T-cell (primary cell): ENCODE results near the gene GPATCH4. TPM values are rescaled to one million over a fixed set of nuclear protein-coding genes. Genes with fewer than 3 reads are reported as not detected.
A peak's percentile ranks its signal among the peaks of the same experiment; 100 is the strongest.

Source experiments
- ATAC-seq, 4 experiments: fragments of 200-7000 bp in 3 of 4; fragments of 150-1000 bp in 1 of 4; cut with Tn5 transposase; replicated peaks in 1 of 4; 1 replicate in 3 of 4; 2 replicates in 1 of 4; pipeline ENCODE4 v1.10.0; 2021; ENCODE audit warnings: moderate library complexity in 3 of 4, mild to moderate bottlenecking in 2 of 4, moderate number of reproducible peaks in 1 of 4
- CTCF ChIA-PET, 2 donors: fragments of 300-600 bp; sonication (Branson Sonifier 250); formaldehyde crosslinking; loops; one replicate each; lab custom pipeline; 2022; ENCODE audit warnings: antibody characterized with exemption in 2 of 2; lab: Charles Lee
- POLR2A ChIA-PET, 2 donors: fragments of 300-600 bp; sonication (Branson Sonifier 250); formaldehyde crosslinking; loops; one replicate each; lab custom pipeline; 2022; ENCODE audit warnings: antibody characterized with exemption in 2 of 2; lab: Charles Lee
- DNase-seq, 35 experiments: peaks; one replicate each; pipeline versions ENCODE4 v3.0.0 to v3.0.0-alpha.2; 2013 to 2023
- H3K27ac ChIP-seq: one replicate; pipeline ENCODE4 v1.5.1; 2013; ENCODE audit warnings: low read length
- H3K27me3 ChIP-seq, 2 experiments: replicated peaks in 1 of 2; 1 replicate in 1 of 2; 2 replicates in 1 of 2; pipeline versions ENCODE4 v1.6.1 to v1.7.0; 2013; ENCODE audit warnings: low read length in 1 of 2, mixed read lengths in 1 of 2; ENCODE audit not compliant: control insufficient read depth in 2 of 2, insufficient read depth in 2 of 2; ENCODE audit errors: extremely low read depth in 1 of 2
- H3K36me3 ChIP-seq, 2 donors: 1 replicate in 1 of 2; 2 replicates in 1 of 2; pipeline versions ENCODE4 v1.6.1 to v1.7.0; 2013; ENCODE audit warnings: low read length in 1 of 2; ENCODE audit not compliant: control insufficient read depth in 2 of 2, insufficient read depth in 1 of 2; ENCODE audit errors: extremely low read depth in 1 of 2
- H3K4me1 ChIP-seq, 2 experiments: 1 replicate in 1 of 2; 2 replicates in 1 of 2; pipeline versions ENCODE4 v1.6.1 to v1.7.0; 2013; ENCODE audit warnings: low read length in 2 of 2, mixed read lengths in 1 of 2; ENCODE audit not compliant: insufficient read depth in 2 of 2, control insufficient read depth in 1 of 2; ENCODE audit errors: extremely low read depth in 1 of 2
- H3K4me3 ChIP-seq, 2 donors: 1 replicate in 1 of 2; 2 replicates in 1 of 2; pipeline versions ENCODE4 v1.5.1 to v1.7.0; 2013; ENCODE audit warnings: mild to moderate bottlenecking in 2 of 2, low read length in 1 of 2, moderate library complexity in 1 of 2; ENCODE audit not compliant: control insufficient read depth in 1 of 2; ENCODE audit errors: extremely low read depth in 1 of 2
- H3K9me3 ChIP-seq: 2 replicates; pipeline ENCODE4 v1.7.0; 2013
- H3K27ac Mint-ChIP-seq, 2 donors: one replicate each; pipeline ENCODE4 v1.8.0; 2020 to 2021; ENCODE audit warnings: mild to moderate bottlenecking in 2 of 2, mixed read lengths in 2 of 2
- H3K27me3 Mint-ChIP-seq, 2 donors: one replicate each; pipeline ENCODE4 v1.8.0; 2021 to 2022; ENCODE audit warnings: mixed read lengths in 2 of 2
- H3K36me3 Mint-ChIP-seq: one replicate; pipeline ENCODE4 v1.8.0; 2021; ENCODE audit warnings: mixed read lengths
- H3K4me1 Mint-ChIP-seq, 3 donors: one replicate each; pipeline ENCODE4 v1.8.0; 2020 to 2022; ENCODE audit warnings: mixed read lengths in 3 of 3, mild to moderate bottlenecking in 1 of 3
- H3K4me3 Mint-ChIP-seq, 3 donors: one replicate each; pipeline ENCODE4 v1.8.0; 2020 to 2022; ENCODE audit warnings: mild to moderate bottlenecking in 3 of 3, mixed read lengths in 3 of 3, moderate library complexity in 3 of 3
- H3K9me3 Mint-ChIP-seq, 3 donors: one replicate each; pipeline ENCODE4 v1.8.0; 2020 to 2022; ENCODE audit warnings: mixed read lengths in 3 of 3
- WGBS: methylation state at CpG from one replicate; pipeline ENCODE4 v1.1.5; 2013; ENCODE audit warnings: missing lambda C conversion rate; ENCODE audit not compliant: insufficient coverage; 5-methylcytosine and 5-hydroxymethylcytosine counted together
- total RNA-seq, 35 experiments: library from RNA in 6 of 35; stranded (reverse) in 6 of 35; fragments of 120-200 nt in 1 of 35; gene quantifications; one replicate each; pipeline versions ENCODE4 v1.2.1 to v1.2.4 and lab custom pipeline; 2013 to 2026

The GPATCH4 gene
- total RNA-seq, 5 donors from 2014 or later (not counting 1 experiment from before 2014, with no cell fraction given) = 34.3 to 41.6 (median 40.6) TPM

DNA sequence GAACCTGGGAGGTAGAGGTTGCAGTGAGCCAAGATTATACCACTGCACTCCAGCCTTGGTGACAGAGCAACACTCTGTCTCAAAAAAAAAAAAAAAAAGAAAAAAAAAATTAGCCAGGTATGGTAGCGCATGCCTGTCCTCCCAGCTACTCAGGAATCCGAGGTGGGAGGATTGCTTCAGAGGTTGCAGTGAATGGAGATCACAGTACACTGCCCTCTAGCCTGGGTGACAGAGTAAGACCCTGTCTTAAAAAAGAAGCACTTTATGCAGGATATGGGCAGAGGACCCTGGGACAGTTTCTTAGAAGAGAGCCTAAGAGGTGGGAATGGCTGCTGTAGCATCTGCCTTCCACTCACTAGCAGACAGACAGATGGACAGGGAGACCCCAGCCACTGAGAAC, 51.9 kb downstream of the GPATCH4 start:
- DNase-seq = peak in 1 of 35 experiments; percentile 17
- POLR2A ChIA-PET = no interaction called here
- WGBS = 100% methylated on average over 2 of the region's 2 CpGs

DNA sequence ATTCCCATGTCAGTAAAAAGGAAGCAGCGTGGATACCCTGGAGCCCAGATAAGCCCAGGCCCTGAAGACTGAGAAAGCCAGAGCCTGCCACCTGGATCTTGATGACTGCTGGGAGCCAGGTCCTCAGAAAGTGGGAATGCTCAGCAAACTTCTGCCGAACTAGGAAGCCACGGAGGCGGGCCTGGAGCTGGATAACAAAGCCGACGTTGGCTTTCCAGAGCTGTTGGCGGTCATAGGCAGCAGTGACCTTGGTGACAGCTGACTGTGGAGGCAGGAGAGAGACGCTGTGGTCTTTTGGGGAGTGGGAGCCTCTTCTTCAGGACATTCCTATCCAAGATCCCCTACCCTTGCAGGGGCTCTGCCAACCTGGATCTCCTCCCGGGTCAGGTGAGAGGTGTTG, 53.3 kb downstream of the GPATCH4 start:
- Histone ChIP-seq H3K27ac (no peak overlapping the region), H3K4me3 (no peak overlapping the region), H3K4me1 (no peaks in the 10 kb centered on the region), H3K27me3 (peaks cover 0 to 3% of the 10 kb centered on the region in 2 experiments), H3K36me3 (no peaks in the 10 kb centered on the region), H3K9me3 (no peaks in the 10 kb centered on the region)
- ChIA-PET POLR2A (no interaction called here), CTCF (no interaction called here)
- no peak overlapping the region for H3K4me3 Mint-ChIP-seq
- no peak overlapping the region for H3K27ac Mint-ChIP-seq
- peaks cover 0 to 5% (median 0%) of the 10 kb centered on the region in 3 donors for H3K4me1 Mint-ChIP-seq
- no peaks in the 10 kb centered on the region for H3K9me3 Mint-ChIP-seq
- no peak for DNase-seq
- H3K36me3 Mint-ChIP-seq = no peaks in the 10 kb centered on the region
- ATAC-seq = no peak
- H3K27me3 Mint-ChIP-seq = no peaks in the 10 kb centered on the region
- 98% methylated on average over 4 of the region's 9 CpGs for WGBS

More for the DNA sequence above, 51.9 kb downstream of the GPATCH4 start:
- Mint-ChIP-seq H3K36me3 (peaks cover 2% of the 10 kb centered on the region), H3K27me3 (no peaks in the 10 kb centered on the region), H3K9me3 (no peaks in the 10 kb centered on the region), H3K4me3 (no peak overlapping the region), H3K27ac (peak overlapping the region in 1 of 2 donors; percentile 23), H3K4me1 (peaks cover 0 to 8% (median 2%) of the 10 kb centered on the region in 3 donors)
- peaks cover 0 to 3% of the 10 kb centered on the region in 2 experiments for H3K27me3 ChIP-seq
- no peak overlapping the region for H3K27ac ChIP-seq
- ATAC-seq = no peak
- no peaks in the 10 kb centered on the region for H3K9me3 ChIP-seq
- H3K4me1 ChIP-seq = no peaks in the 10 kb centered on the region
- CTCF ChIA-PET = interaction anchor here in 1 of 2 donors (0.6 kb wide), 1 partner anchor 63 kb away, joined by 3 read pairs; no protein-coding TSS in a partner anchor
- H3K36me3 ChIP-seq = no peaks in the 10 kb centered on the region
- no peak overlapping the region for H3K4me3 ChIP-seq

DNA sequence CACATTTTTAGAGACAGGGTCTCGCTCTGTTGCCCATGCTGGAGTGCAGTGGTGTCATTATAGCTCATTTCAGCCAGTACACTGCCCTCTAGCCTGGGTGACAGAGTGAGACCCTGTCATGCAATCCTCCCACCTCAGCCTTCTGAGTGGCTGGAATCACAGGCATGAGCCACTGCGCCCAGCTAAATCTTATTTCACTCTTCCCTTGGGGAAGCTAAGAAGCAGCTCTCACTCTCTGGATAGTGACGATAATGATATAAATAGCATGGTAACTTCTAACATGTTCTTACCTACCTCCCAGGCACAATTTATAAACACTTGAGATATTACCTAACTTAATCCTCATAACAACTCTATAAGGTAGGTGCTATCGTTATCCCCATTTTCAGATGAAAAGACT, 53.8 kb downstream of the GPATCH4 start:
- POLR2A ChIA-PET = no interaction called here
- H3K9me3 ChIP-seq = no peaks in the 10 kb centered on the region
- no peaks in the 10 kb centered on the region for H3K36me3 ChIP-seq
- H3K27ac ChIP-seq = no peak overlapping the region
- Mint-ChIP-seq H3K4me3 (no peak overlapping the region), H3K36me3 (no peaks in the 10 kb centered on the region), H3K9me3 (no peaks in the 10 kb centered on the region), H3K27me3 (no peaks in the 10 kb centered on the region), H3K27ac (no peak overlapping the region), H3K4me1 (peaks cover 0 to 4% (median 0%) of the 10 kb centered on the region in 3 donors)
- ATAC-seq (no peak), DNase-seq (no peak)
- CTCF ChIA-PET = no interaction called here
- no peaks in the 10 kb centered on the region for H3K4me1 ChIP-seq
- 88% methylated on average over 1 of the region's 4 CpGs for WGBS
- H3K27me3 ChIP-seq = peaks cover 0 to 3% of the 10 kb centered on the region in 2 experiments
- H3K4me3 ChIP-seq = no peak overlapping the region

DNA sequence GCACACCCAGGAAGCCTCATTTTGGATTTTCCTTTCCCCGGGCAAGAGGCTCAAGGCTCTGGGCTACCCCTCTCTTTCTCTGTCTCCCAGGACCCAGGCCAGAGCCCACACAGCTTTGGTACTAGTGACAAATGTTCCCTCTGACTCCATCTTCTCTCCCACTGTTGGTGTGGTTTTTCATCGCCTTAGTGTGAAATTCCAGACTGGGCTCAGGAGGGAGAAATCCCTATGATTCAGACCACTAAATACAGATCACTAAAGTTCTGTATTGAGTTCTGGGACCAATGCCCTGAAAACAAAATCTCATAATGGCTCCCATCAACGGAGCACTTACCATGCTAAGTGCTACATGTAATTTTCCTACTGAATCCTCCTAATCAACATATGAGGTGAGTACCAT, 55.0 kb downstream of the GPATCH4 start:
- Mint-ChIP-seq H3K9me3 (no peaks in the 10 kb centered on the region), H3K4me3 (no peak overlapping the region), H3K27me3 (no peaks in the 10 kb centered on the region), H3K4me1 (no peaks in the 10 kb centered on the region), H3K36me3 (no peaks in the 10 kb centered on the region), H3K27ac (no peak overlapping the region)
- no CpG with 5 or more reads among the region's 3 CpGs for WGBS
- ChIA-PET POLR2A (no interaction called here), CTCF (no interaction called here)
- Histone ChIP-seq H3K4me3 (no peak overlapping the region), H3K9me3 (no peaks in the 10 kb centered on the region), H3K4me1 (no peaks in the 10 kb centered on the region), H3K27me3 (peaks cover 0 to 3% of the 10 kb centered on the region in 2 experiments), H3K27ac (no peak overlapping the region), H3K36me3 (no peaks in the 10 kb centered on the region)
- DNase-seq (no peak), ATAC-seq (no peak)

DNA sequence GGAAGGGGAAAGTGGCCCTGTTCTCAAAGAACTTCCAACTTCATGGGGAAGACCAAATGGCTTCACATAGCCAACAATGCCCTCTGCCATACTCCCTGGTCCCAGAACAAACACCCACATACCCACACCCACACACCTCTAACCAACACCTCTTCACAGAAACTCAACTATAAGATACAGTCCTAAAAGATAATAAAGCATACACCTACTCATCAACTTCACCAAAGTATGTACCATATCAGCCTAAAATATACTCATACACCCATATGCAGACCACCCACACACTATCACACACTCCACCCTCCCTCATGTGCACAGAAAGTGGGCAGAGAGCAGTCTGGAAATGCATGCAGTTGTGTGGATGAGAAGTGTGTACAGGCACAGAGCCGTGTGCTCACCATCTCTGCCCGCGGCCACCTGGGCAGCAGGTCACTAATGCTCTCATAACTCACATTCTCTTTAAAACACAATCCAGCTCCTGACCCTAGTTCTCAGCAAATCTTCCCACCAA, 56.6 kb downstream of the GPATCH4 start:
- Histone ChIP-seq H3K4me3 (no peak overlapping the region), H3K36me3 (no peaks in the 10 kb centered on the region), H3K27ac (no peak overlapping the region), H3K4me1 (no peaks in the 10 kb centered on the region), H3K27me3 (peaks cover 0 to 3% of the 10 kb centered on the region in 2 experiments), H3K9me3 (no peaks in the 10 kb centered on the region)
- WGBS = 100% methylated on average over 2 of the region's 3 CpGs
- CTCF ChIA-PET = no interaction called here
- H3K4me3 Mint-ChIP-seq = no peak overlapping the region
- H3K4me1 Mint-ChIP-seq = no peaks in the 10 kb centered on the region
- ATAC-seq = no peak
- DNase-seq = no peak
- H3K27ac Mint-ChIP-seq = no peak overlapping the region
- H3K36me3 Mint-ChIP-seq = no peaks in the 10 kb centered on the region
- H3K9me3 Mint-ChIP-seq = no peaks in the 10 kb centered on the region
- no peaks in the 10 kb centered on the region for H3K27me3 Mint-ChIP-seq
- POLR2A ChIA-PET = no interaction called here

Other genes with a start within 250 kb of the GPATCH4 start
- under 1 TPM in 1 of 5 donors, not detected in 4; 0.35 TPM for gene RHBG, start 232.3 kb downstream of the GPATCH4 start, total RNA-seq
- 100 to 1,000 TPM in 2 of 5 donors, 10 to 100 TPM in 3; 60.7 to 133 (median 79.3) TPM for gene MEF2D, start 100.7 kb downstream of the GPATCH4 start, total RNA-seq
- gene IQGAP3, start 28.9 kb downstream of the GPATCH4 start, total RNA-seq = under 1 TPM in 4 of 5 donors, not detected in 1; 0.13 to 0.19 (median 0.18) TPM
- 10 to 100 TPM in 4 of 5 donors, 1 to 10 TPM in 1; 9.9 to 43.6 (median 16.4) TPM for gene TTC24, start 21.8 kb downstream of the GPATCH4 start, total RNA-seq
- 10 to 100 TPM; 32.4 to 47.7 (median 41.7) TPM for gene NAXE, start 9.7 kb downstream of the GPATCH4 start, total RNA-seq
- under 1 TPM in 1 of 5 donors, not detected in 4; 0.33 TPM for gene HAPLN2, start 17.9 kb upstream of the GPATCH4 start, total RNA-seq
- not detected for gene BCAN, start 40.6 kb upstream of the GPATCH4 start, total RNA-seq
- gene NES, start 75.9 kb upstream of the GPATCH4 start, total RNA-seq = under 1 TPM in 3 of 5 donors, not detected in 2; 0.10 to 0.35 (median 0.25) TPM
- 1 to 10 TPM in 4 of 5 donors, under 1 TPM in 1; 0.76 to 3.6 (median 1.6) TPM for gene CRABP2, start 104.1 kb upstream of the GPATCH4 start, total RNA-seq
- gene METTL25B, start 127.0 kb upstream of the GPATCH4 start, total RNA-seq = 10 to 100 TPM; 13.0 to 36.1 (median 32.3) TPM
- gene ISG20L2, start 127.3 kb upstream of the GPATCH4 start, total RNA-seq = 10 to 100 TPM; 35.3 to 63.7 (median 44.3) TPM
- gene MRPL24, start 139.6 kb upstream of the GPATCH4 start, total RNA-seq = 10 to 100 TPM; 23.8 to 66.6 (median 52.6) TPM
- 100 to 1,000 TPM in 2 of 5 donors, 10 to 100 TPM in 3; 72.9 to 108 (median 90.3) TPM for gene HDGF, start 150.2 kb upstream of the GPATCH4 start, total RNA-seq
- 10 to 100 TPM; 55.3 to 67.7 (median 65.4) TPM for gene PRCC, start 166.1 kb upstream of the GPATCH4 start, total RNA-seq
- gene SH2D2A, start 215.4 kb upstream of the GPATCH4 start, total RNA-seq = 100 to 1,000 TPM in 1 of 5 donors, 10 to 100 TPM in 4; 42.8 to 110 (median 66.8) TPM